K562 (cell line): Measurements from ENCODE around the gene R3HDM2. TPM values are rescaled to one million over a fixed set of nuclear protein-coding genes. Genes with fewer than 3 reads are reported as not detected.

Experiments
- ATAC-seq: fragments of 200-7000 bp; cut with Tn5 transposase; 3 replicates; pipeline ENCODE4 v1.9.1; 2020; ENCODE audit warnings: moderate library complexity
- BruUV-seq: library from RNA; stranded (reverse); fragments of 400-500 nt; replicated peaks from 2 replicates; lab custom pipeline; 2021; lab: Mats Ljungman, UMichigan
- CTCF ChIA-PET: fragments of 300-600 bp; formaldehyde crosslinking; extraction: SDS; loops from one replicate; lab custom pipeline; 2021; ENCODE audit warnings: low intra/inter-chr PET ratio; lab: Yijun Ruan, JAX
- POLR2A ChIA-PET: fragments of 300-600, 350-650 bp; sonication (Branson Sonifier 250); formaldehyde crosslinking; extraction: SDS; loops from one replicate; lab custom pipeline; 2021; ENCODE audit warnings: antibody characterized with exemption, inconsistent platforms; lab: Yijun Ruan, JAX
- DNase-seq, 4 experiments: peaks; one replicate each; pipeline versions ENCODE4 v3.0.0 to v3.0.0-alpha.2; 2011 to 2018; ENCODE audit warnings: low spot score in 3 of 4, mixed read lengths in 3 of 4; ENCODE audit errors: extremely low read depth in 1 of 4
- FAIRE-seq: peaks from 2 replicates; lab custom pipeline; 2011; peaks lifted over from hg19 to GRCh38; lab: Jason Lieb, UNC
- H2AFZ ChIP-seq: 2 replicates; pipeline ENCODE4 v1.6.0; 2011; ENCODE audit warnings: low read depth, low read length, control low read depth, inconsistent platforms
- H3K27ac ChIP-seq: fragments of 200-600 bp; 3 replicates; pipeline ENCODE4 v1.8.0; 2011; ENCODE audit warnings: low read depth, mild to moderate bottlenecking, control low read depth, inconsistent platforms, low read length, moderate library complexity, mixed read lengths; ENCODE audit errors: extremely low read depth
- H3K27me3 ChIP-seq, 2 experiments: fragments of 300-600 bp in 1 of 2; 2 replicates in 1 of 2; 3 replicates in 1 of 2; pipeline versions ENCODE4 v1.6.0 to v1.8.0; 2011; ENCODE audit warnings: inconsistent platforms in 2 of 2, low read length in 2 of 2, mild to moderate bottlenecking in 1 of 2, mixed read lengths in 1 of 2, moderate library complexity in 1 of 2; ENCODE audit not compliant: control insufficient read depth in 2 of 2, insufficient read depth in 2 of 2
- H3K36me3 ChIP-seq: fragments of 300-600 bp; 3 replicates; pipeline ENCODE4 v1.8.0; 2011; ENCODE audit warnings: mild to moderate bottlenecking, low read length, inconsistent platforms; ENCODE audit not compliant: control insufficient read depth, insufficient read depth
- H3K4me1 ChIP-seq, 2 experiments: fragments of 200-600 bp in 1 of 2; replicated peaks in 1 of 2; 2 replicates in 1 of 2; 3 replicates in 1 of 2; pipeline versions ENCODE4 v1.5.1 to v1.8.0; 2011; ENCODE audit warnings: inconsistent platforms in 2 of 2, low read length in 2 of 2, mild to moderate bottlenecking in 1 of 2, mixed read lengths in 1 of 2, moderate library complexity in 1 of 2; ENCODE audit not compliant: control insufficient read depth in 2 of 2, insufficient read depth in 2 of 2
- H3K4me2 ChIP-seq: 2 replicates; pipeline ENCODE4 v1.6.1; 2011; ENCODE audit warnings: low read length, control low read depth, inconsistent platforms, mixed read lengths; ENCODE audit not compliant: insufficient read depth
- H3K4me3 ChIP-seq: fragments of 200-600 bp; sonication (generic), shearing (Covaris generic); 2 replicates; pipeline ENCODE4 v1.5.1; 2016; ENCODE audit warnings: control low read depth, inconsistent platforms
- H3K79me2 ChIP-seq: fragments of 200-600 bp; 3 replicates; pipeline ENCODE4 v1.8.0; 2011; ENCODE audit warnings: low read length, inconsistent platforms; ENCODE audit not compliant: control insufficient read depth, insufficient read depth
- H3K9ac ChIP-seq, 2 experiments: 2 replicates each; pipeline versions ENCODE4 v1.6.0 to v1.6.1; 2011; ENCODE audit warnings: low read depth in 2 of 2, low read length in 2 of 2, control low read depth in 1 of 2, inconsistent platforms in 1 of 2, mild to moderate bottlenecking in 1 of 2, mixed read lengths in 1 of 2; ENCODE audit not compliant: insufficient read depth in 1 of 2
- H3K9me1 ChIP-seq: one replicate; pipeline ENCODE4 v1.6.0; 2011; ENCODE audit warnings: inconsistent platforms, mild to moderate bottlenecking, low read length, moderate library complexity; ENCODE audit not compliant: control insufficient read depth, insufficient read depth
- H3K9me3 ChIP-seq: replicated peaks from 2 replicates; pipeline ENCODE4 v1.5.1; 2011; ENCODE audit warnings: low read depth, low read length, inconsistent platforms; ENCODE audit not compliant: control insufficient read depth, insufficient read depth
- H4K20me1 ChIP-seq: replicated peaks from 2 replicates; pipeline ENCODE4 v1.6.1; 2011; ENCODE audit warnings: low read length, inconsistent platforms, mixed read lengths; ENCODE audit not compliant: control insufficient read depth, insufficient read depth
- CXXC5 ChIP-seq: fragments of 250-450 bp; sonication (Bioruptor Pico); IDR thresholded peaks from 2 replicates; pipeline ENCODE4 v1.8.0; 2022; ENCODE audit warnings: inconsistent platforms, mild to moderate bottlenecking, moderate library complexity
- EWSR1 ChIP-seq: fragments of 450-650 bp; IDR thresholded peaks from 2 replicates; pipeline ENCODE4 v1.6.1; 2018; ENCODE audit warnings: borderline replicate concordance, mild to moderate bottlenecking, low read depth, moderate library complexity; ENCODE audit not compliant: partially characterized antibody
- FOXO4 ChIP-seq: fragments of 450-650 bp; formaldehyde crosslinking; IDR thresholded peaks from 2 replicates; pipeline ENCODE4 v1.4.0; 2020; ENCODE audit warnings: mild to moderate bottlenecking, moderate library complexity
- MEF2A ChIP-seq: IDR thresholded peaks from 2 replicates; pipeline ENCODE4 v1.6.1; 2011; ENCODE audit warnings: low read depth, mild to moderate bottlenecking, low read length, moderate library complexity; ENCODE audit not compliant: control insufficient read depth
- NR4A1 ChIP-seq, 2 experiments: fragments of 250-450 bp in 1 of 2; fragments of 450-650 bp in 1 of 2; sonication (Bioruptor Pico) in 1 of 2; IDR thresholded peaks; 2 replicates each; pipeline versions ENCODE4 v1.4.0 to v1.6.1; 2016 to 2020; ENCODE audit warnings: mild to moderate bottlenecking in 2 of 2, missing compliant biosample characterization in 1 of 2, missing genetic modification characterization in 1 of 2, moderate library complexity in 1 of 2
- TFAP4 ChIP-seq: sonication (generic); formaldehyde crosslinking; IDR thresholded peaks from 2 replicates; pipeline ENCODE4 v1.8.0; 2022; ENCODE audit warnings: missing genetic modification reagents, mild to moderate bottlenecking, moderate library complexity, borderline replicate concordance
- ZNF324 ChIP-seq: fragments of 250-450 bp; sonication (Bioruptor Pico); IDR thresholded peaks from 2 replicates; pipeline ENCODE4 v1.4.0; 2020; ENCODE audit warnings: mild to moderate bottlenecking
- WGBS: fragments of 100-300 bp; shearing (Covaris generic); methylation state at CpG from one replicate; pipeline ENCODE4 v1.1.6; 2016; ENCODE audit warnings: low coverage, mixed read lengths; ENCODE audit not compliant: insufficient coverage; ENCODE audit errors: missing lambda C conversion rate; 5-methylcytosine and 5-hydroxymethylcytosine counted together
- in situ Hi-C: fragments of 300-500 bp; cut with MboI; formaldehyde crosslinking; loops from 4 replicates; pipeline ENCODE4 v1.15.0; 2018; ENCODE audit warnings: inconsistent platforms, mixed read lengths
- intact Hi-C: fragments of 100-400 bp; cut with micrococcal nuclease; formaldehyde crosslinking; loops from 2 replicates; pipeline ENCODE4 v1.14.2; 2022
- polyA plus RNA-seq, 8 experiments: library from polyadenylated mRNA; depleted of rRNA in 4 of 8; stranded (reverse) in 5 of 8; unstranded in 3 of 8; fragments of >200 nt; fragmentation: Nextera tagmentation in 2 of 8; fragmentation: Illumina TruSeq in 1 of 8; extraction: Ambion mirVana in 2 of 8; extraction: Trizol in 1 of 8; gene quantifications; 2 replicates each; pipeline versions ENCODE4 v1.2.1 to v1.2.3, GENCODE V29; 2011 to 2014; ENCODE audit warnings: inconsistent platforms in 1 of 8, missing spikeins in 1 of 8
- total RNA-seq, 7 experiments: library from RNA; depleted of rRNA in 6 of 7; stranded (reverse); fragments of >200 nt in 6 of 7; fragmentation: Illumina TruSeq in 2 of 7; extraction: Trizol in 2 of 7; gene quantifications; 2 replicates each; pipeline versions ENCODE4 v1.2.1 to v1.2.3, GENCODE V29; 2011 to 2021; ENCODE audit warnings: low replicate concordance in 1 of 7

R3HDM2 gene
- total and polyA plus RNA-seq, 9 of the 15 experiments (the other 6 are each of a cell fraction or from before 2014, with no cell fraction given): 3.3 to 18.8 (median 9.0) TPM

- in situ Hi-C loops: no loop called here
- DNase-seq (no peak), FAIRE-seq (no peak), ATAC-seq (no peak)
- WGBS: 9% methylated on average over 4 of the region's 4 CpGs
- Histone ChIP-seq H3K27ac (no peak overlapping the region), H3K4me2 (no peak overlapping the region), H3K79me2 (no peaks in the 10 kb centered on the region), H3K9me3 (no peaks in the 10 kb centered on the region), H3K4me3 (no peak overlapping the region), H3K9ac (no peak overlapping the region), H3K4me1 (peaks cover 18 to 26% of the 10 kb centered on the region in 2 experiments), H4K20me1 (no peaks in the 10 kb centered on the region), H2AFZ (no peak overlapping the region), H3K9me1 (no peaks in the 10 kb centered on the region), H3K27me3 (peaks cover 14 to 41% of the 10 kb centered on the region in 2 experiments; a peak in 4 of 5 replicates), H3K36me3 (no peaks in the 10 kb centered on the region)
- TF ChIP-seq ZNF324 (no peak), EWSR1 (no peak), NR4A1 (CRISPR knock-in tag; IDR thresholded peaks at IDR 0.05) (no peak), NR4A1 (tag; IDR thresholded peaks at IDR 0.05) (no peak), CXXC5 (CRISPR knock-in tag) (no peak), TFAP4 (no peak), MEF2A (no peak), FOXO4 (no peak)
- ChIA-PET POLR2A (interaction anchor here (0.7 to 1.1 kb wide), 4 partner anchors 9 to 14 kb away, joined by 3 to 4 read pairs (median 4); no protein-coding TSS in a partner anchor), CTCF (no interaction called here)
- BruUV-seq: no TSS peak
- intact Hi-C loops: no loop called here
These were observed 40.3 kb upstream of the R3HDM2 start for GRCh38 chr12:57470970-57471656.
